Endothelial cell of umbilical vein (primary cell): Measurements from ENCODE around the gene ZBED4. TPM values are rescaled to one million over a fixed set of nuclear protein-coding genes. Genes with fewer than 3 reads are reported as not detected.

Source experiments
- BruUV-seq: library from RNA; stranded (reverse); fragments of 400-500 nt; replicated peaks from 2 replicates; lab custom pipeline; 2021; lab: Mats Ljungman, UMichigan
- CTCF ChIA-PET: fragments of 300-600, 350-600 bp; sonication (Branson Sonifier 250); formaldehyde crosslinking; loops from one replicate; lab custom pipeline; 2021; ENCODE audit warnings: antibody characterized with exemption, inconsistent platforms; lab: Charles Lee
- POLR2A ChIA-PET: fragments of 300-600, 350-600 bp; sonication (Branson Sonifier 250); formaldehyde crosslinking; loops from one replicate; lab custom pipeline; 2021; ENCODE audit warnings: antibody characterized with exemption, inconsistent platforms; lab: Charles Lee
- DNase-seq: peaks from one replicate; pipeline ENCODE4 v3.0.0-alpha.2; 2011; ENCODE audit warnings: low read depth, low spot score
- FAIRE-seq: peaks from 2 replicates; lab custom pipeline; 2011; peaks lifted over from hg19 to GRCh38; lab: Jason Lieb, UNC
- H2AFZ ChIP-seq: 2 replicates; pipeline ENCODE4 v1.6.0; 2012; ENCODE audit warnings: low read depth, low read length, control low read depth, inconsistent platforms
- H3K27ac ChIP-seq: 2 replicates; pipeline ENCODE4 v1.5.1; 2011; ENCODE audit warnings: low read depth, mild to moderate bottlenecking, control low read depth, low read length, moderate library complexity; ENCODE audit not compliant: insufficient read depth
- H3K27me3 ChIP-seq, 2 experiments: 2 replicates each; pipeline versions ENCODE4 v1.6.0 to v1.6.1; 2011; ENCODE audit warnings: low read length in 2 of 2, mixed read lengths in 1 of 2; ENCODE audit not compliant: control insufficient read depth in 2 of 2, insufficient read depth in 2 of 2
- H3K36me3 ChIP-seq, 2 experiments: 2 replicates in 1 of 2; 3 replicates in 1 of 2; pipeline ENCODE4 v1.5.1; 2011; ENCODE audit warnings: low read length in 2 of 2, mild to moderate bottlenecking in 1 of 2, moderate library complexity in 1 of 2; ENCODE audit not compliant: control insufficient read depth in 2 of 2, insufficient read depth in 2 of 2; ENCODE audit errors: extremely low read depth in 1 of 2
- H3K4me1 ChIP-seq: 3 replicates; pipeline ENCODE4 v1.5.1; 2011; ENCODE audit warnings: mild to moderate bottlenecking, low read length; ENCODE audit not compliant: control insufficient read depth, insufficient read depth; ENCODE audit errors: extremely low read depth
- H3K4me2 ChIP-seq: 2 replicates; pipeline ENCODE4 v1.6.1; 2011; ENCODE audit warnings: low read length, control low read depth, mixed read lengths; ENCODE audit not compliant: insufficient read depth
- H3K4me3 ChIP-seq, 3 experiments: fragments of 200-600 bp in 1 of 3; sonication (generic), shearing (Covaris generic) in 1 of 3; replicated peaks in 1 of 3; 2 replicates each; pipeline ENCODE4 v1.5.1; 2011 to 2016; ENCODE audit warnings: control low read depth in 3 of 3, low read length in 3 of 3, mild to moderate bottlenecking in 2 of 3, inconsistent platforms in 1 of 3, low read depth in 1 of 3, moderate library complexity in 1 of 3; ENCODE audit not compliant: insufficient read depth in 1 of 3
- H3K79me2 ChIP-seq: 2 replicates; pipeline ENCODE4 v1.6.0; 2012; ENCODE audit warnings: low read length, inconsistent platforms; ENCODE audit not compliant: control insufficient read depth, insufficient read depth
- H3K9ac ChIP-seq: replicated peaks from 2 replicates; pipeline ENCODE3; 2011; ENCODE audit warnings: low read length, control low read depth; ENCODE audit not compliant: insufficient read depth; ENCODE audit errors: extremely low read depth
- H3K9me1 ChIP-seq: replicated peaks from 3 replicates; pipeline ENCODE4 v1.6.0; 2011; ENCODE audit warnings: mild to moderate bottlenecking, low read length; ENCODE audit not compliant: control insufficient read depth, insufficient read depth; ENCODE audit errors: extremely low read depth
- H3K9me3 ChIP-seq: replicated peaks from 2 replicates; pipeline ENCODE4 v1.5.1; 2012; ENCODE audit warnings: low read length, inconsistent platforms; ENCODE audit not compliant: control insufficient read depth, insufficient read depth
- H4K20me1 ChIP-seq: replicated peaks from 2 replicates; pipeline ENCODE3; 2011; ENCODE audit warnings: mild to moderate bottlenecking, low read length; ENCODE audit not compliant: control insufficient read depth, insufficient read depth; ENCODE audit errors: extremely low read depth
- CTCF ChIP-seq, 2 donors: IDR thresholded peaks; 1 replicate in 1 of 2; 2 replicates in 1 of 2; pipeline ENCODE4 v1.5.1; 2011; ENCODE audit warnings: low read length in 2 of 2, mild to moderate bottlenecking in 2 of 2, moderate library complexity in 2 of 2, control low read depth in 1 of 2, inconsistent platforms in 1 of 2, low read depth in 1 of 2; ENCODE audit not compliant: insufficient read depth in 1 of 2; ENCODE audit errors: extremely low read depth in 1 of 2
- EZH2 ChIP-seq: IDR thresholded peaks from 2 replicates; pipeline ENCODE4 v1.6.1; 2012; ENCODE audit warnings: borderline replicate concordance, low read depth, mild to moderate bottlenecking, moderate library complexity, low read length, inconsistent platforms; ENCODE audit not compliant: severe bottlenecking
- FOS ChIP-seq: IDR thresholded peaks from 2 replicates; pipeline ENCODE4 v1.6.1; 2011; ENCODE audit warnings: mild to moderate bottlenecking, low read length, moderate library complexity, borderline replicate concordance; ENCODE audit not compliant: insufficient read depth
- GATA2 ChIP-seq: IDR thresholded peaks from 2 replicates; pipeline ENCODE4 v1.7.0; 2011; ENCODE audit warnings: low read depth, mild to moderate bottlenecking, moderate library complexity, mixed read lengths, low read length; ENCODE audit not compliant: insufficient read length, insufficient read depth
- JUN ChIP-seq: IDR thresholded peaks from 2 replicates; pipeline ENCODE4 v1.6.1; 2011; ENCODE audit warnings: borderline replicate concordance, low read depth; ENCODE audit not compliant: insufficient read length, insufficient read depth
- MAX ChIP-seq: IDR thresholded peaks from 2 replicates; pipeline ENCODE4 v1.6.1; 2011; ENCODE audit not compliant: insufficient read depth, insufficient read length
- MYC ChIP-seq: IDR thresholded peaks from one replicate; pipeline ENCODE4 v1.6.1; 2011; ENCODE audit warnings: mild to moderate bottlenecking, low read depth, low read length
- POLR2A ChIP-seq: IDR thresholded peaks from 2 replicates; pipeline ENCODE4 v1.6.1; 2012; ENCODE audit warnings: low read depth, mild to moderate bottlenecking, control low read depth, low read length
- POLR2AphosphoS5 ChIP-seq: IDR thresholded peaks from 2 replicates; pipeline ENCODE4 v1.6.1; 2012; ENCODE audit warnings: low read depth, mild to moderate bottlenecking, control low read depth, low read length, moderate library complexity; ENCODE audit not compliant: insufficient read depth
- dilution Hi-C: fragments of 300-500 bp; cut with MboI; formaldehyde crosslinking; loops from one replicate; pipeline ENCODE4 v1.15.0; 2019; ENCODE audit warnings: low sequenced_read_pairs; ENCODE audit not compliant: extremely low pct_ligation_motif_present
- intact Hi-C: fragments of 100-400 bp; cut with micrococcal nuclease; formaldehyde crosslinking; loops from one replicate; pipeline ENCODE4 v1.10.0; 2022
- polyA plus RNA-seq, 4 experiments: library from polyadenylated mRNA; depleted of rRNA in 3 of 4; stranded (reverse) in 3 of 4; unstranded in 1 of 4; fragments of >200 nt; gene quantifications; 2 replicates each; pipeline versions ENCODE4 v1.2.1 to v1.2.3, GENCODE V29; 2011 to 2012; ENCODE audit warnings: missing spikeins in 1 of 4
- total RNA-seq: library from RNA; stranded (reverse); gene quantifications from 2 replicates; pipeline ENCODE4 v1.2.3, GENCODE V29; 2021

ZBED4 gene
- total and polyA plus RNA-seq, 2 donors (not counting 3 experiments of a cell fraction or from before 2014, with no cell fraction given), result 8.6 to 18.2 TPM

- TF ChIP-seq POLR2AphosphoS5 (no peak), EZH2 (no peak), FOS (no peak), CTCF (IDR thresholded peaks at IDR 0.05; ENCODE audit: extremely low read depth in 1 of 2, insufficient read depth in 1 of 2, low read depth in 1 of 2, low read length in 2 of 2) (no peak), JUN (no peak), MAX (no peak), GATA2 (no peak), MYC (no peak), POLR2A (no peak)
- POLR2A ChIA-PET, result no interaction called here
- no TSS peak for BruUV-seq
- FAIRE-seq (no peak), DNase-seq (no peak)
- peaks cover 8% of the 10 kb centered on the region for H4K20me1 ChIP-seq
- dilution Hi-C loops (no loop called here), intact Hi-C loops (no loop called here)
- CTCF ChIA-PET, result no interaction called here
- H3K4me1 ChIP-seq, result peaks cover 3% of the 10 kb centered on the region
- H3K9ac ChIP-seq, result no peak overlapping the region
- H3K27me3 ChIP-seq, result no peaks in the 10 kb centered on the region
- H3K27ac ChIP-seq, result no peak overlapping the region
- no peaks in the 10 kb centered on the region for H3K9me3 ChIP-seq
- no peak overlapping the region for H3K4me2 ChIP-seq
- H3K4me3 ChIP-seq, result no peak overlapping the region
- peaks cover 98% of the 10 kb centered on the region for H3K79me2 ChIP-seq
- no peak overlapping the region for H2AFZ ChIP-seq
- H3K9me1 ChIP-seq, result no peaks in the 10 kb centered on the region
- H3K36me3 ChIP-seq, result peaks cover 5 to 39% of the 10 kb centered on the region in 2 experiments
These were observed 38.0 kb upstream of the ZBED4 start for GRCh38 chr22:49815641-49816091.
